Measurements from ENCODE around the gene FRMD3.
A peak's percentile ranks its signal among the peaks of the same experiment; 100 is the strongest.

Gene FRMD3

DNA sequence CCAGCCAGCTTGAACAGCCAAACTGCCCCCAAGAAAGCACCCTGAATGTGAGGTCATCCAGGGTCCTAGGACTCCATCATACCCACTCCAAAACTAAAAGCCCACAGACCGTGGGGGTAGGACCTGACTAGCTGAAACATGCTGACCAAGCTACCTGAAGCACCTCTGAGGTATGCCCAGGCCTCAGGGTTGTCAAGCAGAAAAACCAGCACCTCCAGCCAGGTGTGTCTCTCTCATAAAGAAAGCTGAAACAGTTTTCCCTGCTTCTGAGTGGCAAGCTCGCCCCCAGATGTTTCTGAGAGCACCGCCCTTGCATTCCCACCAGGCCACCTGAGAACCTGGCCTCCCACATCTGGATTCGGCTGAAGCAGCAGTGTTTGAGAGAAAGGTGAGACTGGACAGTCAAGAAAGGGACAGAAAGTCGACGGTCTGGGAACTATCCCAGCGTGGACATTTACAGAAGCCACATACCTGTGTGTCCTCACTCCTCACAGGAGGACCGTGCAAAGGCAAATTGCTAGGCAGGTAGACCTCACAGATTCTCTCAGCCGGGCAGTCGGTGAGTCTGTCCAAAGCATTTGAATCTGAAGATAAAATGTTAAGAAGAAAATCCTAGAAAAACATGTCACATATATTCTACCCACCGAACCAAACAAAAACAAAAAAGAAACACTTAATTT, 319.6 kb downstream of the FRMD3 start:
- no peak for FAIRE-seq

DNA sequence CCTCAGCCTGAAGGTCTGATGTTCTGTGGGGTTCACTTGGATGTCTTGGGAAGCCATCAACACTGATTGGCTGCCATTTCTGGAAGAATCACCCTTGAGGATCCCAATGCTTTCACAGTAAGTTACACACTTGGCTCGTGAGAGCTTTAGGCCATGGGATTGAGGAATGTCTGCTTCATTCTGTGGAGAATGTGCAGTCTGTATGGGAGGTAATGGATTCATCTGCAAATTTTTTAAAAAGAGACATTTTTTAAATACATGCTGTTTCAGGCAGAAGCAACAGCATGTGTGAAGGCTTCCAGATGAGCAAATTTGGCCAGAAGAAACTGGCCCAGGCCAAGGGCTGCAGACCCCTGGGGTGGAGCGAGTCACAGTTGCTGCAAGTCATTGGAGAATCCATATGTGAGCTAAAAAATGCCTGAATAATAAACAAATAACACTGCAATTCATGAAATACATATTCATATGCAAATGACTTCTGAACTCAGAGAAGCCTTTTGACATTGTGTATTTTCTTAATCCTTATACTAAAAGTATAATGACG, 328.9 kb downstream of the FRMD3 start:
- no peak for FAIRE-seq

DNA sequence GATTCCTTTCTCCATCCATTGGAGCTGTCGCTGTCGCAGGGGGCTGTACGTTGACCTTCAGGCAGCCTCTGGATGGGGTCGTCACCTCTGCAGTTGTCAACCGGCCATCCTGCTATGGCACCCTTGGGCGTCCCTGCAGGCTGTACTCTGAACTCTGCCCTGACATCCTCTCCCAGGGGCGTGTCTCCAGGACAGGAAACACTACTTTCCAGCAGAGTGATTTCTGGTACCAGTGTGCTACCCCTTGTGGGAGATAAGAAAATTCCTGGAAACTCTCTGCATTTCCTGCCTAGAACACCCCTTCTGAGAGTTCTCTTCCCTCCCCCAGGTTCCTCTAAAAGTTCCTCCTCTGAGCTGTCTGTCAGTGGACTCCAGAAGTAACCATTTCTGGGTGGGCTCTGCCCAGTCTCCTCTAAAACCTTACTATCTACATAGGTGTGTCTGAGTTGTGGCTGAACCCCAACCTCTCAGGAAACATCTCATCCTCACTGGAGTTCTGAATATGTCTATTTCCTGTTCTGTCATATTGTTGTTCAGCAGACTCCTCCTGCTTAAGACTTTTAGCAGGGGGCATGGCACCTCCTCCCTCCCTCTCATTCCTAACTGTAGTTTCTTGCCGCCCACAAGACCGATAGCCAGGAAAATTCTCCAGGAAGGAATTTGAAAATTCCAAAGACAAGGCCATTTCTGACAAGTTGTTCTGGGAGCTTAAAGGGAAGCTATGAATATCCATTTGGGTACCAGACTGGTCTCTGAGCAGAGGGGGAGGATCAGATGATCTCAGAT, 329.9 kb downstream of the FRMD3 start:
- FAIRE-seq: no peak

DNA sequence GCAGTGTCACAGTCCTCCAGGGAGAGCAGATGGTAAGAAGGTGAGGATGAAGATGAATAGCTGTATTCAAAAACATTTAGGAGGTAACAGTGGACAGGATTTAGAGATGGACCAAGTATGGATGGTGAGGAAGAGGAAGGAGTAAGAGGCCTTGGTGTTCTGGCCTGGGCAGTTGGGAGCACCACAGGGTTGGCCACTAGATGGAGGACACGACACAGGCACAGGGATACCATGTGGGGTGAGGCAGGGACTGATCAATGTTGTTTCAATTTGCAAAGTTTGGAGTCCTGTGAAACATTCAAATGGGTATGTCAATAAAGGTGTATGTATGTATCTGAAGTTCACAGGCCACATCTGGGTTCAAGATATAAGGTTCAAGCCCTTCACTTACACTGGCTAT, 334.2 kb downstream of the FRMD3 start:
- FAIRE-seq: no peak

DNA sequence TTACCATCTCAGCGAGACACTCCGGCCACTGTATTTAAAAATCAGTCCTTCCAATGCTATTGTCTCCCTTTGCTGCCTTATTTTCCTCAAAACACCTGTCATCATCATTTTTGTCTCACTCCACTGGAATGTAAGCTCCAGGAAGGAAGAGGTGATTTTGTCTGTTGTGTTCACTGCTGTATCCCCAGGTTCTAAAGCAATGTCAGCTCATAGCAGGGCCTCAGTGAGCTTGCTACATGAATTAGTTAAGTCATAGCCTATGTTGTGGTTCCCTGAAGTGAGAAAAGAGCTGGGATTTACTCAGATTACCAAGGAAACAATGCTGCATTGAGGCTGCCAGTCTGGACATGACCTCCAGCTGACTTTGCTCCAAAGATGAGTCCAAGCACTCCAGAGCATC, 337.7 kb downstream of the FRMD3 start:
- FAIRE-seq: no peak

DNA sequence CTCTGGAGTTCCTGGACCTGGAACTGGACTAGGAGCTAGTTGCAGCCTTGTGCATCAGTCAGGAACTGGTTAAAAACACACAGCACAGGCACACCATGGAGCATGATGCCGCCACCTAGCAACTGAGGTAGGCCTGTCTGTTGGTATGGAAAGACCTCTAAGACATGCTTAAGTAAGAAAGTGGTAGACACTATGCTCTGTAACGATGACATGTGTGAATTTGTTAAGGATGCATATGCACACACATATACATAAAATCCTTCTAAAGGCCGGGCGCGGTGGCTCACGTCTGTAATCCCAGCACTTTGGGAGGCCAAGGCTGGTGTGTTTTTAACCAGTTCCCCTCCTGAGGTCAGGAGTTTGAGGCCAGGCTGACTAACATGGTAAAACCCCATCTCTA, 338.4 kb downstream of the FRMD3 start:
- FAIRE-seq: no peak

DNA sequence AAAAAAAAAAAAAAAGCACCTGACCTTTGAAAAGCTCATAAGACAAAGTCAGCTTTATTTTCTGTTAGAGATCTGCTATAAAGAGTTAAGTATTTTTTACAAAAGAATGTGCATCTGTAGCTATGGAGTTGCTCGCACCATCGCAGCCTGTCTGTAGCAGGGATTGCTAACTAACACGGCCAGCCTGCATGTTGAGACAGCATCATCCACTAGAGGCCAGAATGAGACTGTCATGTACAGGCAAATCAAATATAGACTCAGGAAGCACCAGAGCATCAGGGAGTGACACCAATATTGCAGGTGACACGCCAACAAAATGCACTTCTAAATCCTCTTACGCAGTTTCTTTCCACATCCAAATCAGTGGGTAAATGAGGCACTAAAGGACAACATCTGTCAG, 339.0 kb downstream of the FRMD3 start:
- FAIRE-seq: peak; percentile 80

DNA sequence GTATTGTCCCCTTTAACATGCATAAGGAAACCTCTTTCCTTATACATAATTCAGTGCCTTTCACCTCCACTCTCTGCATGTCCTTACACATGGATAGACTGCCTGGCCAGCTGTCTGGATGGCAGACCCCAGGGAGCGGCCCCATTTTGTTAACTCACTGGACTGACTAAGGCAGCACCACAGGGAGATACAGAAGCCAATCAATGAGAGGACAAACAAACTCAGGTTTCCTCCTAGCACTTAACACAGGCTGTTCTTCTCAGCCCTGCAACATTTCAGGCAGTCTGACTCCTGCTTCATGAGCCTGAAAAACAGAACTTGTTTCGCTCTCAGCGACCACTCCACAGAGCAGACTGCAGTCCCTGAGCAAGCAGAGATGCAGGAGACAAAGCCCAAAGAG, 339.8 kb downstream of the FRMD3 start:
- no peak for FAIRE-seq

DNA sequence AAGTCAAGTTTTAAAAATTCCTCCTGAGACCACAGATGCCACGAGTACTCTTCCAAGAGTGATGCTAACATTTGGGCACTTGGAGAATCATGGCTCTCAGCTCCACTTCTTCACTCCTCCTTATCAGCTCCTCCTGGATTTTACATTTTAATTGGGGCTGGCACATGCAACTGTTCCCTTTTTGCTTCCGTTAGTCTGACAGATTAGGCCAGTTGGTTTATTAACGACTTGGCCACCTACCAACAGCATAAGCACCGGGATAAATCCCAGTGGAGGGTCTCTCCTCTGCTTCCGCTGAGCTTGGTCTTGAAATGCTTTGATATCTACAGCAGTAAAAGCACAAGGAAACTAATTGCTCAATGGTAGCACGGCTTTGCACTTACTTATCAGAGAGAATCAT, 340.6 kb downstream of the FRMD3 start:
- no peak for FAIRE-seq

DNA sequence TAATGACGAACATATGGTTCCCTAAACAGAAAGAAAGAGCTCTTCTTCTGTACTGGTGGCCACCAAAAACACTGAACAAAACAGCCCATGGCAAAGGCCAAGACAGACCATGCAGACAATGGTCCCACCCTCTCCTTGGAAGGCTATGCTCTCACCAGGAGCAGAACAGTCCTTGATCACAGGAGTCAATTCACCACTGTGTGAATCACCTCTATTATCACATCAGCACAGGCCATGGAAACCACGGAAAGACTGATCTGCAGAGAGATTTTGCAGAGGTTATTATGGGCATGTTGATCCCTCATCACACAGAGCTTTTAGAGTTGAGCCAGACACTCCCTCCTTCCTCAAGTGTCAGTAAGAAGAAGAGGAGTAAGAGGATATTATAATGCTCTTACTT, 341.3 kb downstream of the FRMD3 start:
- FAIRE-seq: no peak
